OCI-LY7 (cell line): ENCODE results near the gene S100A8.

Experiments
- CTCF ChIP-seq: fragments of 200-600 bp; sonication (generic); conservative IDR thresholded peaks from 2 replicates; pipeline ENCODE4 v1.5.1; 2014; ENCODE audit warnings: mild to moderate bottlenecking, antibody characterized with exemption, low read length, moderate library complexity, mixed read lengths
- EZH2phosphoT487 ChIP-seq: fragments of 200-600 bp; sonication (generic); IDR thresholded peaks from 2 replicates; pipeline ENCODE4 v1.6.1; 2018; ENCODE audit warnings: low read depth, borderline replicate concordance, mild to moderate bottlenecking, mixed run types, antibody characterized with exemption, low read length, moderate library complexity, mixed read lengths

- TF ChIP-seq EZH2phosphoT487 (no peak), CTCF (no peak)
Measured at GRCh38 chr1:153387785-153388184, 3.1 kb downstream of the S100A8 start.
